ENCODE data around the gene SNX18. TPM values are rescaled to one million over a fixed set of nuclear protein-coding genes. Genes with fewer than 3 reads are reported as not detected.

The SNX18 gene
- polyA plus RNA-seq, 4 donors, result 33.4 to 36.7 (median 35.7) TPM

- DNase-seq (ENCODE audit: low read depth in 4 of 4, low spot score in 3 of 4), result no peak
Observed at GRCh38 chr5:54538156-54538555, 20.6 kb downstream of the SNX18 start.

- DNase-seq (ENCODE audit: low read depth in 4 of 4, low spot score in 3 of 4), result no peak
Observed at GRCh38 chr5:54539001-54539400, 21.4 kb downstream of the SNX18 start.

GRCh38 chr5:54540286-54540685 is 22.7 kb downstream of the SNX18 start:
- no peak for DNase-seq (ENCODE audit: low read depth in 4 of 4, low spot score in 3 of 4)

GRCh38 chr5:54541823-54542783 is 24.5 kb downstream of the SNX18 start:
- DNase-seq (ENCODE audit: low read depth in 4 of 4, low spot score in 3 of 4), result no peak

- no peak for DNase-seq (ENCODE audit: low read depth in 4 of 4, low spot score in 3 of 4)
Observed at GRCh38 chr5:54544044-54544443, 26.5 kb downstream of the SNX18 start.

GRCh38 chr5:54545796-54546195 is 28.2 kb downstream of the SNX18 start:
- DNase-seq (ENCODE audit: low read depth in 4 of 4, low spot score in 3 of 4), result no peak

GRCh38 chr5:54547711-54548250 is 30.2 kb downstream of the SNX18 start:
- no peak for DNase-seq (ENCODE audit: low read depth in 4 of 4, low spot score in 3 of 4)

- no peak for DNase-seq (ENCODE audit: low read depth in 4 of 4, low spot score in 3 of 4)
Observed at GRCh38 chr5:54548565-54548964, 31.0 kb downstream of the SNX18 start.

- DNase-seq (ENCODE audit: low read depth in 4 of 4, low spot score in 3 of 4), result no peak
Observed at GRCh38 chr5:54551292-54551691, 33.7 kb downstream of the SNX18 start.

- DNase-seq (ENCODE audit: low read depth in 4 of 4, low spot score in 3 of 4), result no peak
Observed at GRCh38 chr5:54551926-54552325, 34.4 kb downstream of the SNX18 start.

GRCh38 chr5:54552446-54552845 is 34.9 kb downstream of the SNX18 start:
- DNase-seq (ENCODE audit: low read depth in 4 of 4, low spot score in 3 of 4), result no peak

- no peak for DNase-seq (ENCODE audit: low read depth in 4 of 4, low spot score in 3 of 4)
Observed at GRCh38 chr5:54553659-54554207, 36.2 kb downstream of the SNX18 start.

- no peak for DNase-seq (ENCODE audit: low read depth in 4 of 4, low spot score in 3 of 4)
Observed at GRCh38 chr5:54556141-54556540, 38.6 kb downstream of the SNX18 start.

- no peak for DNase-seq (ENCODE audit: low read depth in 4 of 4, low spot score in 3 of 4)
Observed at GRCh38 chr5:54558362-54558761, 40.8 kb downstream of the SNX18 start.

- no peak for DNase-seq (ENCODE audit: low read depth in 4 of 4, low spot score in 3 of 4)
Observed at GRCh38 chr5:54561651-54562050, 44.1 kb downstream of the SNX18 start.

- DNase-seq (ENCODE audit: low read depth in 4 of 4, low spot score in 3 of 4), result no peak
Observed at GRCh38 chr5:54563083-54563761, 45.7 kb downstream of the SNX18 start.

GRCh38 chr5:54567996-54568395 is 50.4 kb downstream of the SNX18 start:
- no peak for DNase-seq (ENCODE audit: low read depth in 4 of 4, low spot score in 3 of 4)

- DNase-seq (ENCODE audit: low read depth in 4 of 4, low spot score in 3 of 4), result no peak
Observed at GRCh38 chr5:54570916-54571315, 53.4 kb downstream of the SNX18 start.

- DNase-seq (ENCODE audit: low read depth in 4 of 4, low spot score in 3 of 4), result no peak
Observed at GRCh38 chr5:54571462-54571861, 53.9 kb downstream of the SNX18 start.

GRCh38 chr5:54573812-54574489 is 56.4 kb downstream of the SNX18 start:
- no peak for DNase-seq (ENCODE audit: low read depth in 4 of 4, low spot score in 3 of 4)

GRCh38 chr5:54577528-54577927 is 60.0 kb downstream of the SNX18 start:
- no peak for DNase-seq (ENCODE audit: low read depth in 4 of 4, low spot score in 3 of 4)
